Measurements from ENCODE around the gene COPZ2. TPM values are rescaled to one million over a fixed set of nuclear protein-coding genes. Genes with fewer than 3 reads are reported as not detected.

Gene COPZ2
- total RNA-seq, 1 donor from 2014 or later: 49.4 TPM

GRCh38 chr17:48054238-48055185 lies 16.9 kb upstream of the COPZ2 start:
- H3K36me3 Mint-ChIP-seq (ENCODE audit: unreplicated experiment): peaks cover 39% of the 10 kb centered on the region
- DNase-seq (ENCODE audit: extremely low spot score, unreplicated experiment): no peak
- H3K27ac Mint-ChIP-seq (ENCODE audit: unreplicated experiment): peak overlapping the region; percentile 100
- peak overlapping the region; percentile 93 for H3K4me3 Mint-ChIP-seq (ENCODE audit: unreplicated experiment)
- no peaks in the 10 kb centered on the region for H3K27me3 Mint-ChIP-seq (ENCODE audit: unreplicated experiment)
- H3K4me1 Mint-ChIP-seq (ENCODE audit: unreplicated experiment): peaks cover 70% of the 10 kb centered on the region
- TF ChIP-seq CTCF (IDR thresholded peaks at IDR 0.05): no peak
- H3K9me3 Mint-ChIP-seq (ENCODE audit: unreplicated experiment): no peaks in the 10 kb centered on the region

GRCh38 chr17:48053758-48054237 lies 16.2 kb upstream of the COPZ2 start:
- peak overlapping the region; percentile 100 for H3K27ac Mint-ChIP-seq (ENCODE audit: unreplicated experiment)
- H3K4me1 Mint-ChIP-seq (ENCODE audit: unreplicated experiment): peaks cover 73% of the 10 kb centered on the region
- peaks cover 33% of the 10 kb centered on the region for H3K36me3 Mint-ChIP-seq (ENCODE audit: unreplicated experiment)
- no peak for TF ChIP-seq CTCF (IDR thresholded peaks at IDR 0.05)
- no peak for DNase-seq (ENCODE audit: extremely low spot score, unreplicated experiment)
- no peaks in the 10 kb centered on the region for H3K9me3 Mint-ChIP-seq (ENCODE audit: unreplicated experiment)
- no peaks in the 10 kb centered on the region for H3K27me3 Mint-ChIP-seq (ENCODE audit: unreplicated experiment)
- H3K4me3 Mint-ChIP-seq (ENCODE audit: unreplicated experiment): peak overlapping the region; percentile 93

- peak; percentile 14 for TF ChIP-seq CTCF (IDR thresholded peaks at IDR 0.05)
- Mint-ChIP-seq H3K4me1 (ENCODE audit: unreplicated experiment) (peaks cover 73% of the 10 kb centered on the region), H3K27me3 (ENCODE audit: unreplicated experiment) (no peaks in the 10 kb centered on the region), H3K4me3 (ENCODE audit: unreplicated experiment) (peak overlapping the region; percentile 93), H3K36me3 (ENCODE audit: unreplicated experiment) (peaks cover 28% of the 10 kb centered on the region), H3K27ac (ENCODE audit: unreplicated experiment) (peak overlapping the region; percentile 100), H3K9me3 (ENCODE audit: unreplicated experiment) (no peaks in the 10 kb centered on the region)
- peak; percentile 90 for DNase-seq (ENCODE audit: extremely low spot score, unreplicated experiment)
These were observed 15.6 kb upstream of the COPZ2 start for GRCh38 chr17:48052956-48053757.

- DNase-seq (ENCODE audit: extremely low spot score, unreplicated experiment): peak; percentile 87
- Mint-ChIP-seq H3K36me3 (ENCODE audit: unreplicated experiment) (peaks cover 20% of the 10 kb centered on the region), H3K27me3 (ENCODE audit: unreplicated experiment) (no peaks in the 10 kb centered on the region), H3K27ac (ENCODE audit: unreplicated experiment) (peak overlapping the region; percentile 100), H3K9me3 (ENCODE audit: unreplicated experiment) (no peaks in the 10 kb centered on the region), H3K4me1 (ENCODE audit: unreplicated experiment) (peaks cover 75% of the 10 kb centered on the region), H3K4me3 (ENCODE audit: unreplicated experiment) (peak overlapping the region; percentile 93)
- TF ChIP-seq CTCF (IDR thresholded peaks at IDR 0.05): peak; percentile 22
These were observed 14.3 kb upstream of the COPZ2 start for GRCh38 chr17:48051706-48052486.
